ENCODE data around the gene UTF1.

The UTF1 gene

GRCh38 chr10:133239990-133240389 is 10.0 kb downstream of the UTF1 start:
- H3K4me3 ChIP-seq (ENCODE audit: low read depth, low read length), result no peak overlapping the region
- no peak for DNase-seq (ENCODE audit: low read depth)

- no peak for DNase-seq (ENCODE audit: low read depth)
These were observed 11.6 kb downstream of the UTF1 start for GRCh38 chr10:133241501-133242205.

GRCh38 chr10:133242611-133243356 is 12.8 kb downstream of the UTF1 start:
- no peak overlapping the region for H3K4me3 ChIP-seq (ENCODE audit: low read depth, low read length)
- no peak for DNase-seq (ENCODE audit: low read depth)

More at GRCh38 chr10:133241501-133242205, 11.6 kb downstream of the UTF1 start:
- H3K4me3 ChIP-seq (ENCODE audit: low read depth, low read length), result no peak overlapping the region

- DNase-seq (ENCODE audit: low read depth), result no peak
- H3K4me3 ChIP-seq (ENCODE audit: low read depth, low read length), result no peak overlapping the region
These were observed 13.6 kb downstream of the UTF1 start for GRCh38 chr10:133243593-133243992.

- H3K4me3 ChIP-seq (ENCODE audit: low read depth, low read length), result no peak overlapping the region
- no peak for DNase-seq (ENCODE audit: low read depth)
These were observed 15.6 kb downstream of the UTF1 start for GRCh38 chr10:133245439-133246235.

GRCh38 chr10:133246236-133246626 is 16.2 kb downstream of the UTF1 start:
- no peak overlapping the region for H3K4me3 ChIP-seq (ENCODE audit: low read depth, low read length)
- DNase-seq (ENCODE audit: low read depth), result no peak

- H3K4me3 ChIP-seq (ENCODE audit: low read depth, low read length), result no peak overlapping the region
- DNase-seq (ENCODE audit: low read depth), result no peak
These were observed 17.8 kb downstream of the UTF1 start for GRCh38 chr10:133247681-133248333.

GRCh38 chr10:133248334-133248715 is 18.3 kb downstream of the UTF1 start:
- no peak overlapping the region for H3K4me3 ChIP-seq (ENCODE audit: low read depth, low read length)
- no peak for DNase-seq (ENCODE audit: low read depth)

GRCh38 chr10:133249094-133249780 is 19.2 kb downstream of the UTF1 start:
- no peak overlapping the region for H3K4me3 ChIP-seq (ENCODE audit: low read depth, low read length)
- DNase-seq (ENCODE audit: low read depth), result no peak

GRCh38 chr10:133249975-133250754 is 20.1 kb downstream of the UTF1 start:
- DNase-seq (ENCODE audit: low read depth), result no peak
- H3K4me3 ChIP-seq (ENCODE audit: low read depth, low read length), result no peak overlapping the region

- H3K4me3 ChIP-seq (ENCODE audit: low read depth, low read length), result no peak overlapping the region
These were observed 21.6 kb downstream of the UTF1 start for GRCh38 chr10:133251388-133252222.

GRCh38 chr10:133252223-133252552 is 22.2 kb downstream of the UTF1 start:
- no peak for DNase-seq (ENCODE audit: low read depth)
- no peak overlapping the region for H3K4me3 ChIP-seq (ENCODE audit: low read depth, low read length)

More at GRCh38 chr10:133251388-133252222, 21.6 kb downstream of the UTF1 start:
- no peak for DNase-seq (ENCODE audit: low read depth)

- DNase-seq (ENCODE audit: low read depth), result no peak
- no peak overlapping the region for H3K4me3 ChIP-seq (ENCODE audit: low read depth, low read length)
These were observed 23.4 kb downstream of the UTF1 start for GRCh38 chr10:133253361-133253955.

GRCh38 chr10:133254421-133255120 is 24.6 kb downstream of the UTF1 start:
- H3K4me3 ChIP-seq (ENCODE audit: low read depth, low read length), result no peak overlapping the region
- no peak for DNase-seq (ENCODE audit: low read depth)

GRCh38 chr10:133255323-133255722 is 25.3 kb downstream of the UTF1 start:
- no peak for DNase-seq (ENCODE audit: low read depth)

GRCh38 chr10:133257489-133258065 is 27.6 kb downstream of the UTF1 start:
- no peak overlapping the region for H3K4me3 ChIP-seq (ENCODE audit: low read depth, low read length)
- no peak for DNase-seq (ENCODE audit: low read depth)

More at GRCh38 chr10:133255323-133255722, 25.3 kb downstream of the UTF1 start:
- H3K4me3 ChIP-seq (ENCODE audit: low read depth, low read length), result no peak overlapping the region

Data from skeletal muscle cell (primary cell).